Measurements from ENCODE around the gene SSTR3. TPM values are rescaled to one million over a fixed set of nuclear protein-coding genes. Genes with fewer than 3 reads are reported as not detected.

The SSTR3 gene
- total and polyA plus RNA-seq, 2 donors from 2014 or later = 0.13 to 0.56 TPM

DNA sequence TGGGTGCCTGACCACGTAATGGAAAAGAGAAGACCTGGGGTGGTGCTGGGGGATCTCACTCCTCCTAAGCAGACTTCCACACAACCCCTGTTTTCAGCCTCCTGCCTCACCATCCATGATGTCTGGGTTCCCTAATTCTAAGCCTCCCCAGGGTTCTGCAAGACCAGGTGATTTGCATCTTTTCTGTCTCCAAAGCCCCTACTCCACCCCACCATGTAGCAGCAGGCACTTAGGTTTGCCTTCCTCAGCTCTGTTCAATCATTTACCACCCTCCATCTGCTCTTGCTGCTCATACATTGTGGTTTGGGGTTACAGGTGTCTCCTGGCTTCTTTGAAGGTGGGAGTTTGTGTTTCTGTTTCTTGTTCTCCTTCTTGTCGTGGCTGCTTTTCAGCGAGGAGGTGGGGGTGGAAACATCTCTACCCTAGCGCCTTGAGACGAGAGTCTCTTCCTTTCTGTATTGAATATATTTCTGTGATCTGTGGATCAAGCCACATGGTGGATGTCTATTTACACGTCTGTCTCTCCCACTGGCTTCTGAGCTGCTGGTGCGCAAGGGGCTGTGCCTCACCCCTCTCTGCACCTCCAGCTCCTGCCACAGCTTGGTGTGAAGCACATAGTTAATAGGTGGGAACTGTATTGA, 6.6 kb upstream of the SSTR3 start:
- Histone ChIP-seq H3K36me3 (ENCODE audit: control insufficient read depth in 2 of 3, insufficient read depth in 3 of 3, low read length in 3 of 3) (no peaks in the 10 kb centered on the region), H3K4me3 (ENCODE audit: low read length in 3 of 3) (no peak overlapping the region), H3K4me1 (ENCODE audit: control insufficient read depth in 2 of 3, insufficient read depth in 2 of 3, low read depth in 1 of 3, low read length in 3 of 3) (no peaks in the 10 kb centered on the region), H3K27ac (ENCODE audit: low read depth in 2 of 2, low read length in 2 of 2) (no peak overlapping the region), H3K27me3 (ENCODE audit: control insufficient read depth, insufficient read depth, low read length) (no peaks in the 10 kb centered on the region), H3K9me3 (ENCODE audit: control insufficient read depth in 2 of 3, insufficient read depth in 1 of 3, low read length in 3 of 3) (no peaks in the 10 kb centered on the region), H3K9ac (ENCODE audit: low read length in 3 of 3) (no peak overlapping the region)
- FAIRE-seq (no peak), DNase-seq (no peak)
- intact Hi-C loops (cut with DNase I) = no loop called here
- TF ChIP-seq, protein P1, sequence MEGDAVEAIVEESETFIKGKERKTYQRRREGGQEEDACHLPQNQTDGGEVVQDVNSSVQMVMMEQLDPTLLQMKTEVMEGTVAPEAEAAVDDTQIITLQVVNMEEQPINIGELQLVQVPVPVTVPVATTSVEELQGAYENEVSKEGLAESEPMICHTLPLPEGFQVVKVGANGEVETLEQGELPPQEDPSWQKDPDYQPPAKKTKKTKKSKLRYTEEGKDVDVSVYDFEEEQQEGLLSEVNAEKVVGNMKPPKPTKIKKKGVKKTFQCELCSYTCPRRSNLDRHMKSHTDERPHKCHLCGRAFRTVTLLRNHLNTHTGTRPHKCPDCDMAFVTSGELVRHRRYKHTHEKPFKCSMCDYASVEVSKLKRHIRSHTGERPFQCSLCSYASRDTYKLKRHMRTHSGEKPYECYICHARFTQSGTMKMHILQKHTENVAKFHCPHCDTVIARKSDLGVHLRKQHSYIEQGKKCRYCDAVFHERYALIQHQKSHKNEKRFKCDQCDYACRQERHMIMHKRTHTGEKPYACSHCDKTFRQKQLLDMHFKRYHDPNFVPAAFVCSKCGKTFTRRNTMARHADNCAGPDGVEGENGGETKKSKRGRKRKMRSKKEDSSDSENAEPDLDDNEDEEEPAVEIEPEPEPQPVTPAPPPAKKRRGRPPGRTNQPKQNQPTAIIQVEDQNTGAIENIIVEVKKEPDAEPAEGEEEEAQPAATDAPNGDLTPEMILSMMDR (IDR thresholded peaks at IDR 0.05; ENCODE audit: borderline replicate concordance, extremely low read depth, insufficient read depth) = no peak

DNA sequence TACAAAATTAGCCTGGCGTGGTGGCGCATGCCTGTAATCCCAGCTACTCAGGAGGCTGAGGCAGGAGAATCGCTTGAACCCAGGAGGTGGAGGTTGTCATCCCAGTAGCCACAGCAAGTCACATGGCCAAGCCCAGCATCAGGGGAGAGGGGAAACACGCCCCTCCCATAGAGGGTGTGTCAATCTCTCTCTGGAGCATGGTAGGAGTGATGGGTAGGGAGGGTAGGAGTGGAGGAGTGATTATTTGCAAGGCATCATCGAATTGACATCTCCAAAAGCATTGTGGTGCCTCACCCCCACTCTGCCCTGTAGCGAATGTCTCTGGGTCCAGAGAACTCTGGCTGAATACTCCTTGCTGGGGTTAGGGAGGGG, 6.1 kb upstream of the SSTR3 start:
- Histone ChIP-seq H3K9me3 (ENCODE audit: control insufficient read depth in 2 of 3, insufficient read depth in 1 of 3, low read length in 3 of 3) (no peaks in the 10 kb centered on the region), H3K9ac (ENCODE audit: low read length in 3 of 3) (no peak overlapping the region), H3K36me3 (ENCODE audit: control insufficient read depth in 2 of 3, insufficient read depth in 3 of 3, low read length in 3 of 3) (no peaks in the 10 kb centered on the region), H3K4me3 (ENCODE audit: low read length in 3 of 3) (no peak overlapping the region), H3K27ac (ENCODE audit: low read depth in 2 of 2, low read length in 2 of 2) (no peak overlapping the region), H3K27me3 (ENCODE audit: control insufficient read depth, insufficient read depth, low read length) (no peaks in the 10 kb centered on the region), H3K4me1 (ENCODE audit: control insufficient read depth in 2 of 3, insufficient read depth in 2 of 3, low read depth in 1 of 3, low read length in 3 of 3) (no peaks in the 10 kb centered on the region)
- TF ChIP-seq, protein P1 (IDR thresholded peaks at IDR 0.05; ENCODE audit: borderline replicate concordance, extremely low read depth, insufficient read depth) = no peak
- intact Hi-C loops (cut with DNase I) = no loop called here
- DNase-seq = no peak
- FAIRE-seq = no peak

DNA sequence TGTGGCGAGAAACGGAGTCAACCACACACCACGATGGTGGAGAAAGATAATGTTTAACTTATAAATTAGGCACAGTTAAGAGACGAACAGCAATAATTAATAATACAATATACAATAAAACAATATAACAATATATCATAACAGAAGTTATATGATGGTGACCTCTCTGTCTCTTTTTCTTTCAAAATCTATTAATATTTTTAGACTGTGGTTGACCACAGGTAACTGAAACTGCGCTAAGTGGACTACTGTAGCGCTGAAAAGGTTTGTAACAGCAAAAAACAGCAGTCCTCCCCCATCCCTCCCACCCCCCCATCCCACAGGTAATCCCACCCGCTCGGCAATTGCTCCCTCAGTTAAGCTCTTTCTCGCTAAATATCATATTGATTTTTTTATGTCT, 3.6 kb upstream of the SSTR3 start:
- no peak overlapping the region for H3K9ac ChIP-seq (ENCODE audit: low read length in 3 of 3)
- H3K27me3 ChIP-seq (ENCODE audit: control insufficient read depth, insufficient read depth, low read length) = no peaks in the 10 kb centered on the region
- H3K9me3 ChIP-seq (ENCODE audit: control insufficient read depth in 2 of 3, insufficient read depth in 1 of 3, low read length in 3 of 3) = no peaks in the 10 kb centered on the region
- DNase-seq (no peak), FAIRE-seq (no peak)
- H3K36me3 ChIP-seq (ENCODE audit: control insufficient read depth in 2 of 3, insufficient read depth in 3 of 3, low read length in 3 of 3) = no peaks in the 10 kb centered on the region
- no peak overlapping the region for H3K27ac ChIP-seq (ENCODE audit: low read depth in 2 of 2, low read length in 2 of 2)
- H3K4me3 ChIP-seq (ENCODE audit: low read length in 3 of 3) = no peak overlapping the region
- TF ChIP-seq, protein P1 (IDR thresholded peaks at IDR 0.05; ENCODE audit: borderline replicate concordance, extremely low read depth, insufficient read depth) = no peak
- H3K4me1 ChIP-seq (ENCODE audit: control insufficient read depth in 2 of 3, insufficient read depth in 2 of 3, low read depth in 1 of 3, low read length in 3 of 3) = no peaks in the 10 kb centered on the region
- intact Hi-C loops (cut with DNase I) = no loop called here

DNA sequence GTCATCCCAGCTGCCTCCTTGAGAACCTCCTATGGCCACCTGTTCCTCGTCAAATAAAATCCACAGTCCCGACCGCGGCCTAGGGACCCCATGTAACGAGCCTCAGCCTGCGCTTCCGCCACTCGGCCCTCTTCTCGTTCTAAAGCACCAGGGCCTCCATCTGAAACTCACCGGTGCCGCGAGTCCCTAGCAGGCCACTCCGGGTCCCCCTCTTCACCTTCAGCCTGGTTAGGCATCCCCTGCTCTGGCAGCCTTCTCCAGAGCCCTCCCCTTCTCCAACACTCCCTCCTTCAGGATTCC, 2.4 kb upstream of the SSTR3 start:
- intact Hi-C loops (cut with DNase I) = no loop called here
- Histone ChIP-seq H3K4me1 (ENCODE audit: control insufficient read depth in 2 of 3, insufficient read depth in 2 of 3, low read depth in 1 of 3, low read length in 3 of 3) (no peaks in the 10 kb centered on the region), H3K27ac (ENCODE audit: low read depth in 2 of 2, low read length in 2 of 2) (no peak overlapping the region), H3K36me3 (ENCODE audit: control insufficient read depth in 2 of 3, insufficient read depth in 3 of 3, low read length in 3 of 3) (no peaks in the 10 kb centered on the region), H3K9me3 (ENCODE audit: control insufficient read depth in 2 of 3, insufficient read depth in 1 of 3, low read length in 3 of 3) (no peaks in the 10 kb centered on the region), H3K27me3 (ENCODE audit: control insufficient read depth, insufficient read depth, low read length) (no peaks in the 10 kb centered on the region), H3K4me3 (ENCODE audit: low read length in 3 of 3) (no peak overlapping the region), H3K9ac (ENCODE audit: low read length in 3 of 3) (no peak overlapping the region)
- TF ChIP-seq, protein P1 (IDR thresholded peaks at IDR 0.05; ENCODE audit: borderline replicate concordance, extremely low read depth, insufficient read depth) = no peak
- FAIRE-seq = no peak
- peak in 1 of 5 donors; percentile 65 for DNase-seq

All from kidney (tissue), 14 donors.